ENCODE measurements around the gene DSCAM. TPM values are rescaled to one million over a fixed set of nuclear protein-coding genes. Genes with fewer than 3 reads are reported as not detected.

DSCAM gene
- total RNA-seq, 4 donors from 2014 or later = 0.07 TPM; not detected in 3

DNA sequence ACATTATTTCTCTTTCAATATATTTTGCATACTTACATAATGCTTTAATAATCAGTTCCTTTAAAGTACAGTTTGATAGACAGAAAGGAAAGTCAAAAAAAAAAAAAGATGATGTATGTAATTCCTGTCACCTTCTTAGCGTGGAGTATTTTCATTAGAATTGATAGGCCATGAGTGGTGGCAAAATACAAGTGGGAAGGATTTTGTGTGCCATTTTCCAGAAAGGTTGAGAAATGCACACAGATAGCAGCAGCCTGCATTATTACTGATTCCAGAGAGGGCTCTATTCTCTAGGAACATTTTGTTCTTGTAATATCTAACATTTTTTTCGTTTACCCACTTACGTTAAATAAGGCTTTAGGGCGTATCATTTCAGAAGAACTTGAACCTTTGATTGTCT, 475.6 kb downstream of the DSCAM start:
- Histone ChIP-seq H3K36me3 (no peaks in the 10 kb centered on the region), H3K4me1 (no peaks in the 10 kb centered on the region), H3K27me3 (no peaks in the 10 kb centered on the region), H3K4me3 (no peak overlapping the region), H3K9me3 (no peaks in the 10 kb centered on the region), H3K27ac (no peak overlapping the region)
- TF ChIP-seq POLR2A (IDR thresholded peaks at IDR 0.05) = no peak
- TF ChIP-seq, protein P1, sequence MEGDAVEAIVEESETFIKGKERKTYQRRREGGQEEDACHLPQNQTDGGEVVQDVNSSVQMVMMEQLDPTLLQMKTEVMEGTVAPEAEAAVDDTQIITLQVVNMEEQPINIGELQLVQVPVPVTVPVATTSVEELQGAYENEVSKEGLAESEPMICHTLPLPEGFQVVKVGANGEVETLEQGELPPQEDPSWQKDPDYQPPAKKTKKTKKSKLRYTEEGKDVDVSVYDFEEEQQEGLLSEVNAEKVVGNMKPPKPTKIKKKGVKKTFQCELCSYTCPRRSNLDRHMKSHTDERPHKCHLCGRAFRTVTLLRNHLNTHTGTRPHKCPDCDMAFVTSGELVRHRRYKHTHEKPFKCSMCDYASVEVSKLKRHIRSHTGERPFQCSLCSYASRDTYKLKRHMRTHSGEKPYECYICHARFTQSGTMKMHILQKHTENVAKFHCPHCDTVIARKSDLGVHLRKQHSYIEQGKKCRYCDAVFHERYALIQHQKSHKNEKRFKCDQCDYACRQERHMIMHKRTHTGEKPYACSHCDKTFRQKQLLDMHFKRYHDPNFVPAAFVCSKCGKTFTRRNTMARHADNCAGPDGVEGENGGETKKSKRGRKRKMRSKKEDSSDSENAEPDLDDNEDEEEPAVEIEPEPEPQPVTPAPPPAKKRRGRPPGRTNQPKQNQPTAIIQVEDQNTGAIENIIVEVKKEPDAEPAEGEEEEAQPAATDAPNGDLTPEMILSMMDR (IDR thresholded peaks at IDR 0.05) = no peak
- intact Hi-C loops (cut with DNase I; ENCODE audit: low total_unique reads) = no loop called here
- DNase-seq = no peak

DNA sequence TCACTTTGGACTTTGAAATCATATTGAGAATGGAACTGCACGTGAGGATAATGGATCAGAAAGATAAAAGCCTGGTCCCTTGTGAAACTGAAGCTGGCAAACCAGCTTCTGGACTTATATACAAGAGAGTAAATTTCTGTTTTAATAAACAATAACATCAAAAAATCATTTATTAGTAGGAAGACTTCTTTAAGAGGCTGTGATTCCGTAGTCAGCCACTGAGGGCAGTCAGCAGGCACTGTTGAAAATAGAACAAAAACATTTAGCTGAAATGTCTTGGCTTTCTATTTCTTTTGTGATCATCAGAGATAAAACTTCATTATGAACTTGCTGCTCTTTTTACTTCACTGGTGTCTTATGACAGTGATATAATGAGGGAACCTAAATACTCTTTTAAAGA, 490.3 kb downstream of the DSCAM start:
- no peak overlapping the region for H3K27ac ChIP-seq
- TF ChIP-seq, protein P1 (IDR thresholded peaks at IDR 0.05) = no peak
- no peak for TF ChIP-seq POLR2A (IDR thresholded peaks at IDR 0.05)
- no peaks in the 10 kb centered on the region for H3K9me3 ChIP-seq
- H3K4me1 ChIP-seq = no peaks in the 10 kb centered on the region
- H3K27me3 ChIP-seq = no peaks in the 10 kb centered on the region
- no peak overlapping the region for H3K4me3 ChIP-seq
- intact Hi-C loops (cut with DNase I; ENCODE audit: low total_unique reads) = no loop called here
- no peaks in the 10 kb centered on the region for H3K36me3 ChIP-seq
- no peak for DNase-seq

DNA sequence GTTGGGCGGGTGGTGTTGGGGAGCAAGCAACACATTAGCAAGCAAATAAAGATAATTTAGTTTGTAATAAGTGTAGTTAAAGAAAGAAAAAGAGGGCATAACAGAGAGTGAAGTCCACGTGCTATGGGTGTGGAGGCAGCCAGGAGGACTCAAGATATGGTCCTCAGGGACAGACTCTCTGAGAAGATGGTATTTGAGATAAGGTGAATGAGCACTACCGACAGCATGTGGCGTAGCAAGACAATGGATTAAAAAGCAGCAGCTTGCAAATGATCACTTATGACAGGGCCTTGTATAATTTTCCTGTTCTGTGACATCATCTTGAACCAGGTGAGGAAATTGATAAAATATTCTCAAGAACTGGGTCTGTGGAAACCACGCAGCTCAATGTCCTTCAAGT, 491.9 kb downstream of the DSCAM start:
- DNase-seq = no peak
- H3K27ac ChIP-seq = no peak overlapping the region
- no peaks in the 10 kb centered on the region for H3K4me1 ChIP-seq
- H3K36me3 ChIP-seq = no peaks in the 10 kb centered on the region
- intact Hi-C loops (cut with DNase I; ENCODE audit: low total_unique reads) = no loop called here
- no peaks in the 10 kb centered on the region for H3K9me3 ChIP-seq
- H3K4me3 ChIP-seq = no peak overlapping the region
- H3K27me3 ChIP-seq = no peaks in the 10 kb centered on the region
- TF ChIP-seq, protein P1 (IDR thresholded peaks at IDR 0.05) = no peak
- no peak for TF ChIP-seq POLR2A (IDR thresholded peaks at IDR 0.05)

DNA sequence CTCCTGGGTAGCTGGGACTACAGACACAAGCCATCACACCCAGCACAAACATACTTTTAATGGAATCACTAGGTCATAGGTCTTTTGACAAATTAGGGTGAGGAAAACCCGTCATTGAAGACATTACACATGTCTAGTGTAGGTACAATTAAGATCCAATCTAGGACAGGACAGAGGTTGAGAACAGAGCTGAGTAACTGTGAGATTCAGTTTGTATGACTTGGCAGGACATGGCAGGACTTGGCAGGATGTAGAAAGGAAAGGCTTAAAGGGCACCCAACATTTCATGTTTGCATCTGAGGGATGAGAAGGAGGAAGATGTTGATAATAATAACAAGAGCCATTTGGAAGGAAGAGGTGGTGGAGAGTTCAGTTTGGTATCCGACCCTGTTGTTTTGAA, 496.0 kb downstream of the DSCAM start:
- intact Hi-C loops (cut with DNase I; ENCODE audit: low total_unique reads) = no loop called here
- Histone ChIP-seq H3K36me3 (no peaks in the 10 kb centered on the region), H3K27me3 (no peaks in the 10 kb centered on the region), H3K4me1 (no peaks in the 10 kb centered on the region), H3K27ac (no peak overlapping the region), H3K9me3 (no peaks in the 10 kb centered on the region), H3K4me3 (no peak overlapping the region)
- no peak for TF ChIP-seq POLR2A (IDR thresholded peaks at IDR 0.05)
- TF ChIP-seq, protein P1 (IDR thresholded peaks at IDR 0.05) = no peak
- no peak for DNase-seq

DNA sequence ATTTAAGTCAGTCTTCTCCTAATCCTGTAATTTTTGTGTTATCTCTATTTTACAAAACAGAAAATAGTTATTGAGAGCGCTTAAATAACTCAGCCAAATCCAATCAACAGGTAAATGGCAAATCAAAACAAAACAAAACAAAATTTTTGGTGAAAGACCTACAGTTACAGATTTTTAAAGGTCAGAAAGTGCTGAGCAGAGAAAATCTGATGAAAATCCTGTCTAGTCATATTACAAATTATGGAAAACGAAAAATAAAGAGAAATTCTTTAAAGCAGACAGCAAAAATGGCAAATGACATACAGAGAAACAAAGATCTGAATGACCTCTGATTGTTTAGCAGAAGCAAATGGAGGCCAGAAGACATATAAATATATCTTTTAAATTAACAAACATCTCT, 497.4 kb downstream of the DSCAM start:
- H3K27me3 ChIP-seq = no peaks in the 10 kb centered on the region
- H3K36me3 ChIP-seq = no peaks in the 10 kb centered on the region
- no peaks in the 10 kb centered on the region for H3K9me3 ChIP-seq
- H3K4me3 ChIP-seq = no peak overlapping the region
- no peak for DNase-seq
- no peak overlapping the region for H3K27ac ChIP-seq
- TF ChIP-seq, protein P1 (IDR thresholded peaks at IDR 0.05) = no peak
- no peak for TF ChIP-seq POLR2A (IDR thresholded peaks at IDR 0.05)
- intact Hi-C loops (cut with DNase I; ENCODE audit: low total_unique reads) = no loop called here
- no peaks in the 10 kb centered on the region for H3K4me1 ChIP-seq

All from uterus (tissue), 4 donors.